ENCODE results near the gene CEP164. TPM values are rescaled to one million over a fixed set of nuclear protein-coding genes. Genes with fewer than 3 reads are reported as not detected.

Gene CEP164
- total and polyA plus RNA-seq, 2 of the 8 experiments (the other 6 are each of a cell fraction or from before 2014, with no cell fraction given): 8.4 to 20.8 TPM

GRCh38 chr11:117443266-117444186 lies 115.9 kb downstream of the CEP164 start (continued):
- TF ChIP-seq RAD21 (IDR thresholded peaks at IDR 0.05 in 1 of 2, conservative IDR thresholded peaks at IDR 0.05 in 1 of 2; ENCODE audit: low read depth in 2 of 2, low read length in 2 of 2): peak; percentile 95 to 98
- TF ChIP-seq MAX (IDR thresholded peaks at IDR 0.05): peak; percentile 20; the same call in 1 of the 2 replicates
